Measurements from ENCODE around the gene NTRK1. TPM values are rescaled to one million over a fixed set of nuclear protein-coding genes. Genes with fewer than 3 reads are reported as not detected.

The NTRK1 gene
- total RNA-seq, 1 donor from 2014 or later: not detected

DNA sequence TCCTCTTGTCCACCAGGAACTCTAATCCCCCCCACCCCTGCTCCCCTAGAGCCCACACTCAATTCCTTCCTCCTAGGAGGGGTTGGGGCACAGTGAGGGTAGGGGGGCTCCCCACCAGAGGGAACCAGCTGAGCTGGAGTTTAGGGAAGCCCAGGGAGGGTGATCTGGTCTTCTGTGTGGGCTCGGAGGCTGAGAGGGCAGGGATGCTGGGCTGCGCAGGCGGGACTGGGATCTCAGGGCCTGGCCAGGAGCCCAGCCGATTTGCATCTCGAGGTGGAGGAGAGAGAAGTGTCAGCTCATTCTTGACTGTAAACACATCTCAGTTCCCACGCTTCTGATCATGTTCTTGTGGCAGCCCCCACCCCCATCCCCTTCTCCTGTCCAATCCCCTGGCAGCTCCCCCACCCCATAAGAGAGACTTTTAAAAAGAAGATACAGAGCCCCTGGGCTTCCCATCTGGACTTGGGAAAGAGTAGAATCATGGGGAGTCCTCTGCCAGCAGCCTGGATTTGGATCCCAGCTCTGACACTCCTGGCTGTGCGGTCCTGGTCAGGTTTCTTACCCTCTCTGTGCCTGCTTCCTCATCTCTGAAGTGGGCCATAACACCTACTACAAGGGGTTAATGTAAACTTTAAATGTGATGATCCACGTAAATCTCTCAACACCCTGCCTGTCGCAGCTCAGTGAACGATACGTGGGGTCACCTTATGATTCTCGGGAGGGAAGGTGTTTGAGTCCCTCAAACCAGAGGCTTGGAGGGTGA, 39.5 kb downstream of the NTRK1 start:
- Mint-ChIP-seq H3K27ac (ENCODE audit: unreplicated experiment) (peak overlapping the region; percentile 44), H3K36me3 (ENCODE audit: unreplicated experiment) (no peaks in the 10 kb centered on the region), H3K27me3 (ENCODE audit: unreplicated experiment) (no peaks in the 10 kb centered on the region), H3K4me1 (ENCODE audit: unreplicated experiment) (peaks cover 88% of the 10 kb centered on the region), H3K9me3 (ENCODE audit: unreplicated experiment) (no peaks in the 10 kb centered on the region), H3K4me3 (ENCODE audit: unreplicated experiment) (no peak overlapping the region)
- TF ChIP-seq, protein P1, sequence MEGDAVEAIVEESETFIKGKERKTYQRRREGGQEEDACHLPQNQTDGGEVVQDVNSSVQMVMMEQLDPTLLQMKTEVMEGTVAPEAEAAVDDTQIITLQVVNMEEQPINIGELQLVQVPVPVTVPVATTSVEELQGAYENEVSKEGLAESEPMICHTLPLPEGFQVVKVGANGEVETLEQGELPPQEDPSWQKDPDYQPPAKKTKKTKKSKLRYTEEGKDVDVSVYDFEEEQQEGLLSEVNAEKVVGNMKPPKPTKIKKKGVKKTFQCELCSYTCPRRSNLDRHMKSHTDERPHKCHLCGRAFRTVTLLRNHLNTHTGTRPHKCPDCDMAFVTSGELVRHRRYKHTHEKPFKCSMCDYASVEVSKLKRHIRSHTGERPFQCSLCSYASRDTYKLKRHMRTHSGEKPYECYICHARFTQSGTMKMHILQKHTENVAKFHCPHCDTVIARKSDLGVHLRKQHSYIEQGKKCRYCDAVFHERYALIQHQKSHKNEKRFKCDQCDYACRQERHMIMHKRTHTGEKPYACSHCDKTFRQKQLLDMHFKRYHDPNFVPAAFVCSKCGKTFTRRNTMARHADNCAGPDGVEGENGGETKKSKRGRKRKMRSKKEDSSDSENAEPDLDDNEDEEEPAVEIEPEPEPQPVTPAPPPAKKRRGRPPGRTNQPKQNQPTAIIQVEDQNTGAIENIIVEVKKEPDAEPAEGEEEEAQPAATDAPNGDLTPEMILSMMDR (IDR thresholded peaks at IDR 0.05): no peak
- no peak for DNase-seq (ENCODE audit: extremely low spot score, unreplicated experiment)

DNA sequence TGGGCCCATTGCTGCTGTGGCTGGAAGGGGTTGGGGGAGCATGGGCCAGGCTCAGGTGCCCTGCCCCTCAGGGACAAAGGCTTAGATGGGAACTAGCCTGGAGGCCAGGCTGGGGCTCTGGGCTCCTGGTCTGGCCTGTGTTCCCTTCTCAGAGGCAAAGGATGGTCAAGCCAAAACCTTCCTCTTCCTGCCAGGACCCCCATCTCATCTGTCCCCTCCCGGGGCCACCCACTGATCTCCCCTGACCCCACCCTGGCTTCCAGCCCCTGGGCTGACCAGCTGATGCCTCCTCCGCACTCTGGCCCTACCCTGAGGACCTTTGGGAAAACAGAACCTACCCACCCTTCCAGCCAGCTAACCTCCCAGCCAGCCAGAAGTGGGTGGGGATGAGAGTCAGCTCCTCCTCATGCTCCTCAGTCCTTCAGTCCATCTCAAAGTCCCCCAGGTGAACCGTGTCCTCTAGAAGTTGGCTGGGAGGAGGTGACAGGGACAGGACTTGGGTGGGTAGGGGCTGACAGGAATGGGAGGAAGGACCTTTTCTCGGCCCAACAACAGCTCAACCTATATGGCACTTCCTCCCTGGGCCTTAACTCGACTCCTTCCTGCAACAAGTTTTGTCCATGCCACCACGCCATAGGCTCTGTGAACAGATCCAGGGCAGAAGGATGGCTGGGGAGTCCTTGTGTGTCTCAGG, 40.4 kb downstream of the NTRK1 start:
- no peak for DNase-seq (ENCODE audit: extremely low spot score, unreplicated experiment)
- Mint-ChIP-seq H3K36me3 (ENCODE audit: unreplicated experiment) (peaks cover 4% of the 10 kb centered on the region), H3K27ac (ENCODE audit: unreplicated experiment) (peak overlapping the region; percentile 76), H3K4me1 (ENCODE audit: unreplicated experiment) (peaks cover 79% of the 10 kb centered on the region), H3K27me3 (ENCODE audit: unreplicated experiment) (no peaks in the 10 kb centered on the region), H3K4me3 (ENCODE audit: unreplicated experiment) (no peak overlapping the region), H3K9me3 (ENCODE audit: unreplicated experiment) (no peaks in the 10 kb centered on the region)
- TF ChIP-seq, protein P1 (IDR thresholded peaks at IDR 0.05): no peak

DNA sequence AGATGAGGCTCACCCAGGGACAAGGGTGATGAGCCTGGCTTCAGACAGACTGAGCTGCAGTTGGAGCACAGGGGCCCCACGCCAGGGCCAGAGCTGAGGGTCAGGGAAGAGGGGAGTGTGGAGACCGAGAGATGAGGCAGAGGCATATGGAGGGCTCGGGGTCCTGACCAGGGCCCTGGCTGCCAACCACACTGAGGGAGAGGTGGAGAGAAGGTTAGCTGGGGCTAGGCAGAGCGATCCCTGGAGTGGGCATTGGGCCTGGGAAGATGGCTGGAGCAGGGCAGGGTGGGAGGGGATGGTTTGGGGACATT, 40.9 kb downstream of the NTRK1 start:
- H3K27me3 Mint-ChIP-seq (ENCODE audit: unreplicated experiment): no peaks in the 10 kb centered on the region
- H3K4me3 Mint-ChIP-seq (ENCODE audit: unreplicated experiment): no peak overlapping the region
- peaks cover 74% of the 10 kb centered on the region for H3K4me1 Mint-ChIP-seq (ENCODE audit: unreplicated experiment)
- H3K36me3 Mint-ChIP-seq (ENCODE audit: unreplicated experiment): peaks cover 4% of the 10 kb centered on the region
- no peaks in the 10 kb centered on the region for H3K9me3 Mint-ChIP-seq (ENCODE audit: unreplicated experiment)
- no peak for DNase-seq (ENCODE audit: extremely low spot score, unreplicated experiment)
- H3K27ac Mint-ChIP-seq (ENCODE audit: unreplicated experiment): peak overlapping the region; percentile 76
- TF ChIP-seq, protein P1 (IDR thresholded peaks at IDR 0.05): no peak

DNA sequence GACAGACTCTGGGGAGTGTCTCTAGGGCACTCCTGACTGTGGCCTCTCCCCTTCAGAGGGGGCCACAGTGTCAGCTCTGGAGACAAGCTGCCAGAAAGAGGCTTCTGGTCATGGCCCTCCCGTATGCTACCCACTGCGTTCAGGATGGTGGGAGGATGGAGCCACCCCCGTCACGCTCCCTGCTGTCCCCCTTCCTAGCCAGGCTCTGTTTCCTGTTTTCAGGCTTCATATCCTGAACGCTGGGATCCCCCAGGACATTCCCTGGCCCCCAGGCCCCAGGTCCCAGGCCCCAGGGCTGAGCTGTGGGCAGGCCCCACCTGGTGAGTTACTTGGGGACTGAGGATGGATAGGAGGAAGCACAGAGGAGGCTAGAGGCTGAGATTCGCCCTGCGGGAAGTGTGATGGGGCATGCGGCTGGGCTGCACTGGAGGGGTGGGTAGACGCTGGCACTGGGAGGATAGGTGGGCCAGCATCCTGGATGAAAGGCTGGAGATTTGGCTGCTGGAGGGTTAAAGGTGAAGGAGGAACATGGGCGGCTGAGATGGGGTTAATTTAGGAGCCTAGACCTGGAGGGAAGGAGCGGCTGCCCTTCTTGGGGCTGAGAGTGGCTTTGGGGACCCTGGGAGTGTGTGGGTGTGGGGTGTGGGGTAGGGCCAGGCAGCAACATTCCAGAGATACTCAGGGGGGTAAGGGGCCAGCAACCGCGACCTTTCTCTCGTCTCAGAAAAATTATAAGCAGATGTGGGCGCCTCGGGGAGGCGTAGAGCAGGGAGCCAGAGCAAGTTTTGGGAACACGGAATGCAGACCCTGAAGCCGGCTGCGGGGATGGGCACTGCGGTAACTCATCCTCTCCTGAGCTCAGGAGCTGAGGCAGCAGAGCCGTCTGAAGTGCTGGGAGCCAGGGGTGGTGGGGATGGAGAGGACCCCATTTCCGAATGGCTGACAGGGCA, 41.6 kb downstream of the NTRK1 start:
- Mint-ChIP-seq H3K36me3 (ENCODE audit: unreplicated experiment) (peaks cover 11% of the 10 kb centered on the region), H3K27ac (ENCODE audit: unreplicated experiment) (peak overlapping the region; percentile 76), H3K4me3 (ENCODE audit: unreplicated experiment) (peak overlapping the region; percentile 59), H3K9me3 (ENCODE audit: unreplicated experiment) (no peaks in the 10 kb centered on the region), H3K27me3 (ENCODE audit: unreplicated experiment) (no peaks in the 10 kb centered on the region), H3K4me1 (ENCODE audit: unreplicated experiment) (peaks cover 73% of the 10 kb centered on the region)
- DNase-seq (ENCODE audit: extremely low spot score, unreplicated experiment): no peak
- TF ChIP-seq, protein P1 (IDR thresholded peaks at IDR 0.05): no peak

Measured in osteocyte (in vitro differentiated cells).